ENCODE measurements around the gene ZFR.
"Not testable (repeated sequence)": the region's sequence is repeated elsewhere in the genome, so short reads cannot be mapped to it uniquely, and the experiment has no call there.

Gene ZFR

GRCh38 chr5:32403760-32404159 is 40.8 kb downstream of the ZFR start:
- DNase-seq, result no peak

- DNase-seq, result no peak
Observed at GRCh38 chr5:32400401-32400800, 44.1 kb downstream of the ZFR start.

- DNase-seq, result not testable (repeated sequence)
Observed at GRCh38 chr5:32398754-32399153, 45.8 kb downstream of the ZFR start.

GRCh38 chr5:32394981-32395380 is 49.6 kb downstream of the ZFR start:
- no peak for DNase-seq

GRCh38 chr5:32392039-32392438 is 52.5 kb downstream of the ZFR start:
- no peak for DNase-seq

- no peak for DNase-seq
Observed at GRCh38 chr5:32390819-32391591, 53.5 kb downstream of the ZFR start.

GRCh38 chr5:32388432-32389129 is 56.0 kb downstream of the ZFR start:
- no peak for DNase-seq

- DNase-seq, result no peak
Observed at GRCh38 chr5:32387841-32388240, 56.7 kb downstream of the ZFR start.

GRCh38 chr5:32387211-32387610 is 57.3 kb downstream of the ZFR start:
- no peak for DNase-seq

- DNase-seq, result no peak
Observed at GRCh38 chr5:32384621-32385020, 59.9 kb downstream of the ZFR start.

- no peak for DNase-seq
Observed at GRCh38 chr5:32383586-32383985, 61.0 kb downstream of the ZFR start.

GRCh38 chr5:32383065-32383464 is 61.5 kb downstream of the ZFR start:
- DNase-seq, result no peak

- no peak for DNase-seq
Observed at GRCh38 chr5:32379421-32379820, 65.1 kb downstream of the ZFR start.

- no peak for DNase-seq
Observed at GRCh38 chr5:32378966-32379365, 65.6 kb downstream of the ZFR start.

GRCh38 chr5:32369542-32370155 is 74.9 kb downstream of the ZFR start:
- no peak for DNase-seq

GRCh38 chr5:32369032-32369431 is 75.5 kb downstream of the ZFR start:
- DNase-seq, result no peak

GRCh38 chr5:32367271-32367670 is 77.3 kb downstream of the ZFR start:
- not testable (repeated sequence) for DNase-seq

GRCh38 chr5:32365623-32366022 is 78.9 kb downstream of the ZFR start:
- DNase-seq, result no peak

- no peak for DNase-seq
Observed at GRCh38 chr5:32363030-32363429, 81.5 kb downstream of the ZFR start.

GRCh38 chr5:32362527-32362926 is 82.0 kb downstream of the ZFR start:
- DNase-seq, result no peak

- DNase-seq, result no peak
Observed at GRCh38 chr5:32360906-32361305, 83.6 kb downstream of the ZFR start.

GRCh38 chr5:32358611-32359010 is 85.9 kb downstream of the ZFR start:
- DNase-seq, result no peak

- no peak for DNase-seq
Observed at GRCh38 chr5:32357658-32358057, 86.9 kb downstream of the ZFR start.

GRCh38 chr5:32355686-32356085 is 88.9 kb downstream of the ZFR start:
- DNase-seq, result no peak
